Stimulated activated CD4-positive, alpha-beta T cell treated with anti-CD3 and anti-CD28 coated beads, Interleukin-4, amount 100 ng/mL, for 24 hours (primary cell): ENCODE results near the gene CFAP157.
A peak's percentile ranks its signal among the peaks of the same experiment; 100 is the strongest.

Experiments
- DNase-seq: peaks from one replicate; pipeline ENCODE4 v3.0.0-alpha.2; 2020

The CFAP157 gene

DNA sequence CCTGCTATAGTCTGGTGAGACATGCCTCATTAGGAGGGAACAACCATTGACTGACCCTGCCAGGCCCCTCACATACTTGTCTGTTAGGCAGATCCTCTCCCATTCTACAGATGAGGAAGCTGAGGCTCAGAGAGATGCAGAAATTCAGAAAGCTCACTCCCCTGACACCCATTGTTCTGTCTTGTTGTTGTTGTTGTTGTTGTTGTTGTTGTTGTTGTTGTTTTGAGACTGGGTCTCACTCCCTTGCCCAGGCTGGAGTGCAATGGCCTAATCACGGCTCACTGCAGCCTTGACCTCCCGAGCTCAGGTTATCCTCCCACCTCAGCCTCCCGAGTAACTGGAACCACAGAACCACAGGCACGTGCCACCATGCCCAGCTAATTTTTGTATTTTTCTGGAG, 13.1 kb upstream of the CFAP157 start:
- DNase-seq, result no peak

- no peak for DNase-seq
Measured at GRCh38 chr9:127694890-127695720, 11.7 kb upstream of the CFAP157 start.

- no peak for DNase-seq
Measured at GRCh38 chr9:127697575-127697974, 9.2 kb upstream of the CFAP157 start.

- no peak for DNase-seq
Measured at GRCh38 chr9:127698386-127698785, 8.4 kb upstream of the CFAP157 start.

- peak; percentile 91 for DNase-seq
Measured at GRCh38 chr9:127698985-127699670, 7.7 kb upstream of the CFAP157 start.

GRCh38 chr9:127700140-127700539, 6.6 kb upstream of the CFAP157 start:
- DNase-seq, result no peak

- no peak for DNase-seq
Measured at GRCh38 chr9:127700594-127701255, 6.1 kb upstream of the CFAP157 start.

GRCh38 chr9:127703289-127703946, 3.4 kb upstream of the CFAP157 start:
- no peak for DNase-seq

GRCh38 chr9:127705577-127706379, 1.0 kb upstream of the CFAP157 start:
- no peak for DNase-seq

GRCh38 chr9:127707766-127708165, 978 bp downstream of the CFAP157 start:
- DNase-seq, result peak; percentile 25

GRCh38 chr9:127708952-127709587, 2.3 kb downstream of the CFAP157 start:
- DNase-seq, result no peak

DNA sequence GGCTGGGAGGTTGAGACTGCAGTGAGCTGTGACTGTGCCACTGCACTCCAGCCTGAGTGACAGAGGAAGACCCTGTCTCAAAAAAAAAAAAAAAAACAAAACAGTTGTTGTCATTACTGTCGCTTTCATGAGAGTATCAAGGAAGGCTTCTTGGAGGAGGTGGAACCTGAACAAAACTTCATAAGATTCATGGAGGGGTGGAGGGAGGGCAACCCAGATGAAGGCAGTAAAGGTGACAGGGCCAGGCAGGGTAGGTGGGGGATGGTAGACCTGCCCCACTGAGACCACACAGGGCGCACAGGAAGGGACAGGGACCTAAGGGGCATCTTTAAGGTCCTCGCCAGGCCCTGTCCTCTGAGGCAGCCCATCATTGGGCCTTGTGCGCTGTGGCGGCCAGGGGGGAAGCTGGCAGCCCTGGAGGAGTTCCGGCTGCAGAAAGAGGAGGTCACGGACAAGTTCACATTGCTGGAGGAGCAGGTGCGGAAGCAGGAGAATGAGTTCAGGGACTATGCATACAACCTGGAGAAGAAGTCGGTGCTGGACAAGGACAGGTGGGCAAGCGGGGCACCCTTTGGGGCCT, 3.5 kb downstream of the CFAP157 start:
- DNase-seq, result no peak

DNA sequence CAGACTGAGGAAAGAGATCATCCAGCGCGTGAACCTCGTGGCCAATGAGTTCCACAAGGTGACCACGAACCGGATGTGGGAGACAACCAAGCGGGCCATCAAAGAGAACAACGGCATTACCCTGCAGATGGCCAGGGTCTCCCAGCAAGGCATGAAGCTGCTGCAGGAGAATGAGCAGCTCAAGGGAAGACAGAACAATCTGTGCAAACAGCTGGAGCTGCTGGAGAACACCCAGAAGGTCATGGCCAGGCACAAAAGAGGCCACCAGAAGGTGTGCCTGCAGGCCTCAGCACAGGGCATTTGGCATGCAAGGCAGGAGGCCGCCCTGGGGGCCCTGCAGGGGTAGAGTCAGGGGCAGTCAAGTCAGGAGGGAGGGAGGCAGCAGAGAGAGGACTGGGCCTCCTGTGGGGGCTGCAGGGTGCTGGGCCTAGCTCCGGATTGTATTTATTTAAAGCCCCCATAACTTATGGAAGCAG, 4.5 kb downstream of the CFAP157 start:
- no peak for DNase-seq

- no peak for DNase-seq
Measured at GRCh38 chr9:127711831-127712274, 5.1 kb downstream of the CFAP157 start.

GRCh38 chr9:127712371-127712770, 5.6 kb downstream of the CFAP157 start:
- no peak for DNase-seq

- no peak for DNase-seq
Measured at GRCh38 chr9:127712867-127713266, 6.1 kb downstream of the CFAP157 start.

GRCh38 chr9:127714020-127714750, 7.4 kb downstream of the CFAP157 start:
- no peak for DNase-seq

DNA sequence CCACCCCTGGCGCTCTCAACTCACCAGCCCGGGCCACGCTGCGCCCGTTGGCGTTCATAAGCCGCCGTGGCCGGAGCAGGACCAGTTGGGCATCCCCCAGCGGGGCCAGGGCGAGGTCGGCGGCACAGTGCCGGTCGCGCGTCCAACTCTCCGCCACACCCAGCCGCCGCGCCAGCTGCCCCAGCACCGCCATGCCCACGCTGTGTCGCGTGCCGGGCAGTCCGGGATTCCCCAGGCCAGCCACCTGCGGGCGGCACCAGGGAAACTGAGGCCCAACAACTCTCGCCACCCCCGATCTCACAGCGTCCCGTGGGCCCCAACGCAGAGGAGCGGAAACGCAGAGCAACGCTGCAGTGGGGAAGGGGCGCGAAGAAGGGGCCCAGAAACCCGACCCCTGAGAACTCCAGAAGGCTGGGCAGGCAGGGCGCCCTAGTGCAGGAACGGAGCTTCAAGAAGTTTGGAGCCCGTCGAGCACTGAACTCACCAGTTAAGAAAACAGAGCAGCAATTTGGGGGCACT, 8.2 kb downstream of the CFAP157 start:
- no peak for DNase-seq

DNA sequence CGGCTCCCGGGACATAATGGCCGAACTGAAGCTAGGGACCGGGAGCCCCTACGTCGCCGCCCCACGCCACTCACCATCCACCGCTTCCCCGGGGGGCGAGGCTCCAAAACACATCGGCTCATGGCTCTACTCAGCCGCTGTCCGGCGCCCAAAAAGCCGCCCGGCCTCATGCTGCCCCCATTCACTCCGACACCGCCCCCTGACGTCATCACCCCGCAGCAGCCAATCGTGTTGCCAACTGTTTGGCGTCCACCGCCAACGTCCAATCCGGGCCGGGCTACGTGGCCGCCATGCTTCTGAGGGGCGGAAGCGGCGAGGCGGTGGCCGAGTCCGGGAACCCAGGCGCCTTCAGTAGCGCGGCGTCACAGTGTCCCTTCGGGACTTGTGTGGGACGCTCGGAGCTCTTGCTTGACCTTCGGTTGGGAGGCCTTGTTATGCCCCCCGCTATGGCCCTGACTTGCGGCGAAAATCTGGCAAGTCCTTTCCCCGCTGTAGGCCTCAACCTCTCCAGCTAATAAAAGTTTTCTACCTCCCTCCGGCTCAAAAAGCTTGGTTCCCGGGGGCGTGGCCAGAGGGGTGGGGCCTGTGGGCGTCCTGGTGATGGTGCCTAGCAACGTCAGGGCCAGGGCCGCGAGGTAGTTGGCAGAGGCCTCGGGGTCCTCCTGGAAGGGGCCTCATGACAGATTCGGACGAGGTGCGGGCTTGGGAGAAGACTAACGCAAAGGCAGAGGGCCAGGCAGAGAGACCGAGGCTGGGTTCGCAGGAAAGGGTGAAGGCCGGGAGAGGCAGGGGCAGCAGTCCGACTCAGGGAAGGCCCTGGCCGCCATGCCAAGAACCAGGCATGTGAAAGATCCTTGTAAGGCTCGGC, 8.9 kb downstream of the CFAP157 start, which contains the start of the genes PTRH1 and TTC16:
TSS of gene PTRH1 (minus strand) at position 194 of the 868 bp plus-strand sequence. CDS start at position 170, 24 bp downstream.
TSS of gene TTC16 (plus strand) at position 610 of the 868 bp plus-strand sequence. CDS start at position 677, 67 bp downstream.
- peak; percentile 97 for DNase-seq
